HuH-7.5 (cell line): Measurements from ENCODE around the gene PDSS1.
"Not testable (repeated sequence)": the region's sequence is repeated elsewhere in the genome, so short reads cannot be mapped to it uniquely, and the experiment has no call there.

Experiments
- DNase-seq: peaks from one replicate; pipeline ENCODE4 v3.0.0; 2011; ENCODE audit warnings: low spot score

The PDSS1 gene, protein sequence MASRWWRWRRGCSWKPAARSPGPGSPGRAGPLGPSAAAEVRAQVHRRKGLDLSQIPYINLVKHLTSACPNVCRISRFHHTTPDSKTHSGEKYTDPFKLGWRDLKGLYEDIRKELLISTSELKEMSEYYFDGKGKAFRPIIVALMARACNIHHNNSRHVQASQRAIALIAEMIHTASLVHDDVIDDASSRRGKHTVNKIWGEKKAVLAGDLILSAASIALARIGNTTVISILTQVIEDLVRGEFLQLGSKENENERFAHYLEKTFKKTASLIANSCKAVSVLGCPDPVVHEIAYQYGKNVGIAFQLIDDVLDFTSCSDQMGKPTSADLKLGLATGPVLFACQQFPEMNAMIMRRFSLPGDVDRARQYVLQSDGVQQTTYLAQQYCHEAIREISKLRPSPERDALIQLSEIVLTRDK

DNA sequence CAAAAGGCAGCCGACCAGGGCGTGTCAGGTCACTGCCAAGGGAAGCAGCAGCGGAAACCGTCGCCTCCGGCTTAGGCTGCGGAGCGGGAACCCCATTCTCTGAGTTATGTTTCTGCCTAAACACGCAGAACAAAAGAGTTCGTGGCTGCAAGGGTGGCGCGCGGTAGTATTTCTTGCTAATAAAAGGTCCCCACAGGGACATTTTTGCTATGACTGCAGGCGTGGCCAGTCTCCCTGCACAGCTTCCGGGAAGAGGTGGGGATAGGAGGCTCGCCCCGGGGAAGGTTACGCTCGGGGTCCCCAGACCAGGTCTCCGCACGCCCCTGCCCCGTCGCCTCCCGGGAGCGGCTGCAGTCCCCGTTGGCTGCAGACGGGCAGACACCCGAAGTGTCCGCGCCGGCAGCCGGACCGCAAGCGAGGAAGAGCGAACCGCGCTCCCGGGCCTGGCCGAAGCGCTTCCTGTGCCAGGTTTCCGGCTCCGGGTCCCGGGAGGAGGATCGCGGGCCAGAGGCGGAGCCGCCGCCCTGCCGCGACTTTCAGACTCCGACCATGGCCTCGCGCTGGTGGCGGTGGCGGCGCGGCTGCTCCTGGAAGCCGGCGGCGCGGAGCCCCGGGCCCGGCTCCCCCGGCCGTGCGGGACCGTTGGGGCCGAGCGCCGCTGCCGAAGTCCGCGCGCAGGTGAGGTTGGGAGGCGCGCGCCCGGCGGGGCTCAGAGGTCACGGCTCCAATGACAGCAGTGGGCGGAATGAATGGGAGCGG, at the start of gene PDSS1:
TSS of gene PDSS1 (plus strand) at position 539 of the 759 bp plus-strand sequence. CDS start at position 550, 11 bp downstream.
- DNase-seq, result peak; percentile 71

DNA sequence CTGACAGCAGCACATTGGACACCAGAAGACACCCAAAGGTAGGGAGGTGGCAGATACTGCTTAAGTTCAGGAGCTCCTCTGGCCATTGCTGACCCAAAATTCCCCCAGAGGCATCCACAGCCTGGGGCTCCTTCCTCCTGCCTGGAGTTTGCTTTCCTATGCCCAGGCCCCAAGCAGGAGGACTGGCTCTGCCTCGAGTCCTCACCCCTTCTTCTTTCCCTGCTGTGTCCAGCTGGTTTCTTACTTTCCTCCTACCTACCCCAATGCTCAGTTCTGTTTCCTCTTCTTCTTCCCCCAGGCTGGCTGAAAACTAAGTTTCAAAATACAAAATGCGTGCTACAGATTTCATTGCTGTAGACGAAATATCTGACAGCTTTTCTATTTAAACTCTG, 49.3 kb upstream of the PDSS1 start:
- not testable (repeated sequence) for DNase-seq

DNA sequence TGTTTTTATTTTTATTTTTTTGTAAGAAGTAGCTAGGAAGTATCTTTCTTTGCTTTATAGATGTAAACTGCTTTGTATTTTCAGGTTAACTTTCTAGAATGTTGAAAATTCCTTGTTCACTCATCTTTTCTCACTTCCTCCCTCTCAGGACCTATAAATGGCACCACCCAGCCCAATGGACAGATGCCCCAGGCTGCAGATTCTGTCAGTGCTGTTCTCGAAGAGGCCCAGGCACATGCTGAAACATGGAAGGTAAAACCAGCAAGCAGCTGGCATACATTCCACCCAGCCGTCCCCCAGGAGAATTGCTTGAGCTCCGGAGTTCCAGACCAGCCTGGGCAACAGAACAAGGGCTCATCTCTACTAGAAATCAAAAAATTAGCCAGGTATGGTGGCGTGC, 47.1 kb upstream of the PDSS1 start:
- no peak for DNase-seq

DNA sequence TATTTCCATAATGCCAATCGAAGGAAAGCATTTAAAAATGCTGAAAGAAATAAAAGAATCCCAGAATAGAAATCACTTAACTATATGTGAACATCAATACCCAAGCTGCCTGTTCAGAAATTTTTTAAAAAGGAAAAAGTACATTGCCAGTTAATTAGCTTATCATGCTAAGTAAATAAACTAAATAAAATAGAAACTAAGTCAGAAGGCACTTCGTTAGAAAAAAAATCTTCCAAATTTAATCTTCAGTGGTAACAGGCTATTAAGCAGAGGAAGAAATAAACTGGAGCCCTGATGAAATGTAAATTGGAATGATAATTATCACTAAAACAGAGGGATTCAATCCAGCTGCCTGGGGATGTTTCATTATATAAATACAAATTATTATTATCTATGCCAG, 46.0 kb upstream of the PDSS1 start:
- not testable (repeated sequence) for DNase-seq

DNA sequence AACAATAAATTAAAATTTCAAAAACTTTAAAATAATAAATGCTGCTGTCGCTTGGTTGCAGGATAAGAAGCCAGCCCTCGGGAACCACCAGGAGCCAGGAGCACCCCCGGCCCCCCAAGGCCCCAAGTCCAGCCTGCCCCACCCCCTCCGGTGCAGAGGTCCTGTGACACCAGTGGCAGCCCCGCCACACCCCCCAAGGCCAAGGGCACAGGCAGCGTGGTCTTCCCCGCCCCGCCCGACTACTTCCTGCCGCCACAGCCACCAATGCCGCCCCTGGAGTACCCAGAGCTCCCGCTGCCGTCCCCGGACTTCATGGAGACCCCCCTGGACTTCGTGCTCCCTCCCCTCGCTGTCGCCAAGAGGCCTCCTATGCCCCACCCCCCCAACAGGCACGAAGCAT, 44.5 kb upstream of the PDSS1 start:
- DNase-seq, result no peak

DNA sequence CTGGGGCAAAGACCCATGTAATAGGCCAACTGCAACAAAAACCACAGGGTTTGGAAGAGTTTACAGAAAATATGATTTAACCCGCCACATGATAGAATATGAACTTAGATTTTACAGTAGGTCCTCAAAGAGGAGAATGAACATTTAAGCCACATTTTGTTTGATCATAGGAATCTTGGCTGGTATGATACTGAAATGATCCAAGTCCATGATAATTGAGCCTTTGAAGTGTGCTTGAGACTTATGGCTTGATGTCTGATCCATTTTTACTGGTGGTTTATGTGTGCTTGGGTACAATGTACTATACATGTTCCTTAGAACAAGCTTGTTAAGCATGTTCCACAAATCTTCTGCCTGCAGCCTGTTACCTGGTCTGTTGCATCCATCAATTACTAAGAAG, 41.8 kb upstream of the PDSS1 start:
- no peak for DNase-seq

DNA sequence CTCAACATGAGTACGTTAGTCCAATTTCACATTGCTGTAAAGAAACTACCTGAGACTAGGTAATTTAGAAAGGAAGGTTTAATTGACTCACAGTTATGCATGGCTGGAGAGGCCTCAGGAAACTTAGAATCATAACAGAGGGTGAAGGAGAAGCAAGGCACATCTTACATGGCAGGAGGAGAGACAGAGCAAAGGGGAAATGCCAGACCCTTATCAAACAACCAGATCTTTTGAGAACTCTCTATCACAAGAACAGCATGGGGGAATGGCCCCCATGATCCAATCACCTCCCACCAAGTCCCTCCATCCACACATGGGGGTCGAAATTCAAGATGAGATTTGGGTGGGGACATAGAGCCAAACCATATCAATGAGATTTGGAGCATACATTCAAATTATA, 34.6 kb upstream of the PDSS1 start:
- DNase-seq, result no peak

DNA sequence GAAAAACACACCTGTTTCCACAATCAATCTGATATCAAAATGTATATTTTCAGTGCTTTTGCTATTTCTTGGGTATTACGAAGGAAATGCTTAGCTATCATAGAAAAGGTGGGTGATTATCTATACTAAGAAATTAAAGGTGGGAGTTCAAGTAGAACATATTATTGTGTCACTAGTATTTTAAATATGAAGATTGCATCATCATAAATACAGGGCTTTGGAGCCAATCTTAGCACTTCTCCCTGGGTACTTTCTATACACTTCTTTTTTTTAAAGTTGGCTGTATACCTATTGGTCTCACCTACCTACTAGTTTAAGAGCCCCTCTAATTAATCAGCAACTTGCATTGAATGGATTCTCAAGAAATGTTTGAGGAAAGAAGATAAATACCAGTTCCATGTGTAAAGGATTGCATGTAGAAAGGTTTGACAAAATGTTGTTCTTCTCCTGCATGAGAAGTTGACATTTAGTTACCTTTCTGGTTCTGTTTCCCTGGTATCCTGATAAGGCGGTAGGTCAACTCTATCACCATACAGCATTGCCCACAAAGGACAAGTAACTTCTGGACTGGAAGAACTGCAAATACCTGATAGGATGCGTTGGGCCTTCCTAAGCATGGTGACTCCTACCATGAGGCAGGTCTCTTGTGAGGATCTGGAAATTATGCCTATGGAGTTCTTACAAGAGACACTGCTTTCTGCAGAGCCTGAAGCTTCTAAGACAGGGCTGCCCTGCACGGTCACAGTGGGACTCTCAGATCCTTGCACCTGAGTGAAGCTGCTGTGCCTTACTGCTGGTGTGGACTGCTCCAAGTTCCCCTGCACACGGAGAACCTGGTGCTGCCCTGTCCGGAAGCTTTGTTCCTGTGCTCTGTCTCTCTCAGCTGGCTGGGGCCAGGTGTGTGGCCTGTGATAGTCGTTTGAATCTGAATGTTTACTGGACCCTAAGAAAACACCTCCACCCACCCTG, 32.1 kb upstream of the PDSS1 start:
- no peak for DNase-seq

DNA sequence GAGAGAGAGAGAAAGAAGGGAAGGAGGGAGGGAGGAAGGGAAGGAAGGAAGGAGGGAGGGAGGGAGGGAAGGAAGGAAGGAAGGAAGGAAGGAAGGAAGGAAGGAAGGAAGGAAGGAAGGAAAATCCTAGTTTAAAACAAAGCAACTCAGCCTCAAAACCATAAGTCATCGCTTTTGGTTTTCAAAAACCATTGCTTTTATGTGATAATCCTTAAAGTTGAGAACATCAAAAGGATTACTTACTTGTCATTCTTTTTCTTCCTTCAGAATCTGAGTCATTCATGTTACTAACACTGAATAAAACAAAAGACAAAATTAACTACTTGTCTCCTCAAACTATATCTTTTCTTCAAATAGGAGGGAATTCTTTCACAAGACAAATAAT, 21.6 kb upstream of the PDSS1 start:
- DNase-seq, result no peak

DNA sequence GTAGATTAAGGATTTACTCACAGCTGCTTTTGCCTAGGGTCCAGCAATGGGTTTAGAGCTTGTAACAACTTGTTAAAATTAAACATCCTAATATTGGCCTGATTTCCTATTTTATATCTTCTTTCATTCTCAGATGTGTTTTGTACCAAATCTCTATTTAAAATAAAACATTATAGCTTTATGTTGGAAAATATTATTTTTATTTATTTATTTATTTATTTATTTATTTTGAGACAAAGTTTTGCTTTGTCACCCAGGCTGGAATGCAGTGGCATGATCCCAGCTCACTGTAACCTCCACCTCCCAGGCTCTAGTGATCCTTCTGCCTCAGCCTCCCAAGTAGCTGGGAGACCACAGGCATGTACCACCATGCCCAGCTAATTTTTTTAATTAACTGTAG, 17.9 kb upstream of the PDSS1 start:
- no peak for DNase-seq

DNA sequence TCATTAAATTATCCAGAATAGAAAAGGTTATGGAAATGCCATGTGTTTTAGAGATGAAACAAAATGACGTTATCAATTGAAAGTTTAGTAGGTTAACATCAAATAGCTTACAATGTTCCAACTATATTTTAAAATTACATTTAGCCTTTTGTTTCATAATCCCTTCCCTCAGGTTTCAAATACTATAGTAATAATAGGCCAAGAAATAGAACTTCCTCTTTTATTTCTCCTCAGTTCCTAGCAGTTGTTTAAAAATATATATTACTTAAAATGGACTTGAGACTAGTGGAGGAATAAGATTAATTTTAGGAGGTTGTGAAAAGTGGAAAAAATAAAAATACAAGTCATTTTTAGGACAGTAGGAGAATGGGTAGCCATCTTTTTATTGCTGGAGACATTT, 16.4 kb upstream of the PDSS1 start:
- DNase-seq, result no peak

DNA sequence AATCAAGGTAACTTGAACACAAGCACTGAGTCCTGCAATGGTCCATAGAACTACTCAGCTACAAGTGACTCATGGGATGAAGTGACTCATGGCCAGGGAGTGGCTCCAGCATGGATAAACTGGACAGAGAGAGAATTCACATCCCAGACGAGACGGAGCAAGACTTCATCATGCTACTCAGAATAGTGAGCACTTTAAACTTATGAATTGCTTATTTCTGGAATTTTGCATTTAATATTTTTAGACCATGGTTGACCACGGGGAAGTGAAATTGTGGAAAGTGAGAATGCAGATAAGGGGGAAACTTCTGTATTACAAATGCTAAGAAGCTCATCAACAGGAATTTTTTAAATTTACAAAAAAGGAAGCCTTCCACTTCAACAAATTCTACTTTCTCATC, 15.5 kb upstream of the PDSS1 start:
- not testable (repeated sequence) for DNase-seq

DNA sequence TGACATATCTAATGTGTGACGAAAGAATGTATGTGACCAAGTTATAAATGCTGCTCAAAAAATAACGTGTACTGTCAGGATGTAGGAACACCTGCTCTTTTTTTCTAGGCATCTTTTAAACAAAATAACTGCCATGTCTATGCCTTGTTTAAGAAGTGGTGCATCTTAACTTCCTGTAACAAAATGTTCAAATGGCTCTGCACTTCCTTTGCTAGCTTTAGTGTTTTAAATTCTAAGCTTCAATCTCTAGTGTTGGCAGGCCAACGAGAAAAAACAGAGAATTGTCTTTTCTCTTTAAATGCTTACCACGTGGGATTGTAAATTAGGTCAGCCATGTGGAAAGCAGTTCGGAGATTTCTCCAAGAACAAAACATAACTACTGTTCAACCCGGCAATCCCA, 14.6 kb upstream of the PDSS1 start:
- DNase-seq, result no peak

DNA sequence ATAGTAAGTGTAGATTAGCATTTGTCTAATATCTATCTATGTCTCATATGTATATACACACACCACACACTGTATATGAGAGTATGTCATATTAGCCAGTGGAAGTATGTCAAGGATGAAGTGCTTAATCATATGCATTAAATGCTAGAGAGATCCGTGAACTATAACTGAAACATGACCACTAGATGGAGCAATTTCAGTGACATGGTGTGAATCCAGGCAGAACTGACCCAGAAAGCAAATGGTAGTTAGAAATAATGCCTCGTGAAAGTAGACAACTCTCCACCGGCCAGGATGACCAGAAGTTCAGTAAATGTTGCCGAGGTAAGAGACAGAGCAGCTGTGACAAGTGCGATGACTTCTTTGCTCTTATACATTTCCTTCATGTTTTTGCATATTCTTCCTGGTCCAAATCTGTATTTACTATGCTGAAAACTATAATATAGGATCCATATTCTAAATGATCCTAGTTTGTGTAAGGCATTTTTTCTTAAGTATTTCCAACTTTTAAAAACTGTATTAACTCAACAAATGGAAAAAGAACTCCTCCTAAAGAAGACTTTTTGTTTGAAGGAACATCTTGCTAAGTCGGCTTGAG, 12.7 kb upstream of the PDSS1 start:
- DNase-seq, result not testable (repeated sequence)

DNA sequence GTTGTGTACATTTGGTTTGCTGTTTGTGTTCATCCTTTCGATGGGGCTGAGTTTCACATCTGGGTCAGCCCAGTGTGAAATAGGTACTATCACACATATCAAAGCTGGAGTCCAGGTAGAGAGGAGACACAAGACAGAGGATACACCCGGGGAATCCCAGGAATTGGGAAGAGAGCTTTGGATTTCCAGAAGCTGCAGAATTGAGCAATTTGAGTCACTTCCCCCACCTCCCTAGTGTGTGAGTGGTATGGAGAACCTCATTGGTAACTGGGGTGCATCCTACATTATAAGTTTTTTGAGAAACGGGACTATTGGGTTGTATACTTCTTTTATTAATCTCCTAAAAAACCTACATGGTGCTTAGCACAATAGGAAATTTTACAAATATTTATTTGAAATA, 12.1 kb upstream of the PDSS1 start:
- DNase-seq, result no peak

DNA sequence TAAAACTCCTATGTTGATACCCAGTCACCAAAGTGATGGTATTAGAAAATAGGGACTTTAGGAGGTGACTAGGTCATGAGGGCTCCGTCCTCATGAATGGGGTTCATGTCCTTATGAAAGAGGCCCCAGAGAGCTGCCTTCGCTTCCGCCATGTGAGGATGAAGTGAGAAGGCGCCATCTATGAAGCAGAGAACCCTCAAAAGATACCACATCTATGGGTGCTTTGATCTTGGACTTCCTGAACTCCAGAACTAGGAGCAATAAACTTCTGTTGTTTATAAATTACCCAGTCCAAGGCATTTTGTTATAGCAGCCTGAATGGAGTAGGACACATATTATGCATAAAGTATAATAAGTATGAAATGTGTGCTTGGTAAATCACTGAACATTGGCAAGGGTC, 8.1 kb upstream of the PDSS1 start:
- DNase-seq, result no peak

DNA sequence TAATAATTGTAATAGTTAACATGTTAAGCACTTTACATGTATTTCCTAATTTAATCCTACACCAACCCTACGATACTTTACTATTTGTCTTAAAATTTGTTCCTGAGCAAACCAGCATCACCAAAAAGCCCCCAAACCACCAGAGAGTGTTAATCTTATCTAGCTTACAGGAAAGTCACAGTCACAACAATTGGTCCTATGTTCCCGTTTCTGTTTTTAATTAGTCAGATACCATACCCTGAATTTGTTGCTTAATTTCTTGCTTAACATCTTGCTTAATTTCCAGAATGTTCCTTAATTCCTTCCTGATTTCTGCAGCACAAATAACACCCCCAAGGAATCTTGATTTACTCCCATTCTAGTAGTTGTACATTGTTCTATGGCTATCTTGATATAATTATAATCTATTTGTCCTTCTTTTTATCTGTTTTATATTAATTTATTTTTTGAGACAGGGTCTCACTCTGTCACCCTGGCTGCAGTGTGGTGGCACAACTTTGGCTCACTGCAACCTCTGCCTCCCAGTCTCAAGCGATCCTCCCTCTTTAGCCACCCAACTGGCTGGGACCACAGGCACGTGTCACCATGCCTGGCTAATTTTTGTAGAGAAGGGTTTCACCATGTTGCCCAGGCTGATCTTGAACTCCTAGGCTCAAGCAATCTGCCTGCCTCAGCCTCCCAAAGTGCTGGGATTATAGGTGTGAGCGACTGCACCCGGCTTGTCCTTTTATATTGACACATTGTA, 6.6 kb upstream of the PDSS1 start:
- no peak for DNase-seq

DNA sequence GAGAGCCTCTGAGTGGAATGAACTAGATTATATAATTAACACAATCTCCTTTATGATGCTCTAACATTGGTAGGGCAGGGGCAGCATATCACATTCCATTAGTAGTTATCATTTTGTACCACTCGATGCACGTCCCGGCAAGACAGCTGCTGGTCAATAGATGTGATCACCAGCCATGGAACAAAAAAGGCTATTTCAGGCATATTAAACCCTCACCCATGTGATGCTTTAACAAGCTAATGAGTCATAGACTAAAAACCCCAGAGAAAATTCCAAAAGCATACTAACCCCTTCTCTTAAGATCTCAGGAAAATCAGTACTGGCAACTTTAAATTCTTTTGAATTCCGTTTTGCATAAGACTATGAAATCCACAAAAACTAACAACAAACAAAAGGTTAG, 3.0 kb upstream of the PDSS1 start:
- not testable (repeated sequence) for DNase-seq

DNA sequence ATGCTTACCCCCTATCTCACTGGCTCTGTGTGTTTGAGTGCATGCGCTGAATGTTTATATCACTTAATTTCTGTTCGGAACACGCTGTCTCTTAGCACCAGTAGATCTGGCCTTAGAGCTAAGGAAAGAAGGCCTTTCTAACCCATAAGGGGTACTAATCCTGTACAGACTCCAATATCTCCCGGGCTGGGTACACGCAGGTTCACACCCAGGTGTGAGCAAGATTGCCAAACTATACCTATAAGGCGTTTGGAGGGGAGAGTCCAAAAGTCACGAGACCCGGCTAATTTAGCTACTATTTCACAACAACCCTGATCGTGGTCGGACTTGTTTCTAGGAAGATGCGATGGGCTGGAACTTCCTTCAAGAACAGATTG, 727 bp upstream of the PDSS1 start:
- DNase-seq, result peak; percentile 37

DNA sequence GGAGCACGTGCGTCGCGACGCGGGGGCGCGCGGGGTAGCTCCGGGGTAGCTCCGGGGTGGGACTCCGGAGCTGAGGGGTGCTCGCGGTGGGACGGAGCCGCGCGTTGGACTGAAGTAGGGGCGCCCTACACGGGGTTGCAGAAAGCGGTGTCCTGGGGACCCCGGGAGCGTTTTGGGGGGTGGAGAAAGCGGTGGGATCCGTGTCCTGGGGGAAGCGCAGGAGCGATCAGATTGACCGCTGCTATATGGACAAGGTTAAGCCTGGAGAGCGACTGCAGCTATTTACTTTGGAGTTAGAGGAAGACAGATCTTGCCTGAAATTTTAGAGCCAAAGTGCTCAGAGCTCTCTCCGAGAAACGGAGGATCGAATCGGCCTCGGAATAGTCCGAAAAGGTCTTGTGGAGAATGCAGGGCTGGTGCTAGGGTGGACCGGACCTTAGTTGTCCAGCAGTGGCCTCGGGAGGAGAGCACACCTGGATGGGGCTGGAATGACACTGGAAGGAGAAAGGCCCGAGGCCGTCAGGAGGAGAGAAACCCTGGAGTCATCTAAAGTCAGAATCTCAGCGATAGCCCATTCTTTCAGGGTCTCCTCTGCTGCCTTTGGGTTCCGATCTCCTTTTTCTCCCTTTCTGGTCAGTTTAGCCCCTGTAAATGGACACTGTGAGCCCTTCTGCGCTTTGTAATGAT, 564 bp downstream of the PDSS1 start:
- DNase-seq, result peak; percentile 31

DNA sequence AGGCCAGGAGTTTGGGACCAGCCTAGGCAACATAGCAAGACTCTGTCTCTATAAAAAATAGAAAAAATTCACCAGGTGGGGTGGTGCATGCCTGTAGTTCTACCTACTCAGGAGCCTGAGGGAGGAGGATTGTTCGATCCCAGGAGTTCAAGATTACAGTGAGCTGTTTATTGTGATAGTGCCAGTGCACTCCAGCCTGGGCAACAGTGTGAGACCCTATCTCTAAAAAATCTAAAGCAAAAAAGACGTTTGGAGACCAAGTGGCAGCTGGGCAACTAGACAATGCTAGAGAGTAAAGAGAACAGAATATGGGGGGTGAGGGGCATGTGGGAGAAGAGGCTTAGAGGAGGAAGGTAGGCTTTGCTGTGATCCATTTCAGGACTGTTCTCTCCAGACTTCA, 1.4 kb downstream of the PDSS1 start:
- DNase-seq, result no peak
